ENCODE results near the gene UBQLN4.
A peak's percentile ranks its signal among the peaks of the same experiment; 100 is the strongest.

UBQLN4 gene

GRCh38 chr1:156004843-156005584 is 48.6 kb downstream of the UBQLN4 start:
- TF ChIP-seq EP300 (IDR thresholded peaks at IDR 0.05; ENCODE audit: borderline replicate concordance) (no peak), EGR1 (IDR thresholded peaks at IDR 0.05) (no peak), YY1 (IDR thresholded peaks at IDR 0.05; ENCODE audit: low read depth) (no peak), REST (IDR thresholded peaks at IDR 0.05; ENCODE audit: low read depth) (no peak), ZBTB7A (IDR thresholded peaks at IDR 0.05; ENCODE audit: low read depth) (no peak), CEBPB (IDR thresholded peaks at IDR 0.05) (no peak), FOXM1 (IDR thresholded peaks at IDR 0.05; ENCODE audit: borderline replicate concordance, low read depth) (no peak), MAX (IDR thresholded peaks at IDR 0.05) (no peak), TEAD4 (IDR thresholded peaks at IDR 0.05) (no peak)

GRCh38 chr1:156003923-156004188 is 49.7 kb downstream of the UBQLN4 start:
- TF ChIP-seq CREB1 (IDR thresholded peaks at IDR 0.05; ENCODE audit: low read depth) (no peak), TCF12 (IDR thresholded peaks at IDR 0.05; ENCODE audit: low read depth) (no peak), USF1 (IDR thresholded peaks at IDR 0.05) (no peak), TAF1 (IDR thresholded peaks at IDR 0.05; ENCODE audit: low read depth) (no peak), NFIC (IDR thresholded peaks at IDR 0.05) (no peak), FOXM1 (IDR thresholded peaks at IDR 0.05; ENCODE audit: borderline replicate concordance, low read depth) (no peak), TEAD4 (IDR thresholded peaks at IDR 0.05) (no peak), REST (IDR thresholded peaks at IDR 0.05; ENCODE audit: low read depth) (no peak), EGR1 (IDR thresholded peaks at IDR 0.05) (no peak)

GRCh38 chr1:156002188-156002911 is 51.2 kb downstream of the UBQLN4 start:
- TF ChIP-seq RAD21 (IDR thresholded peaks at IDR 0.05; ENCODE audit: low read depth): no peak

GRCh38 chr1:156001662-156002171 is 51.9 kb downstream of the UBQLN4 start:
- no peak for TF ChIP-seq TCF12 (IDR thresholded peaks at IDR 0.05; ENCODE audit: low read depth)
- peak; percentile 24; the same call in 1 of the 2 replicates for TF ChIP-seq RAD21 (IDR thresholded peaks at IDR 0.05; ENCODE audit: low read depth)
- TF ChIP-seq YY1 (IDR thresholded peaks at IDR 0.05; ENCODE audit: low read depth): no peak

- TF ChIP-seq REST (IDR thresholded peaks at IDR 0.05; ENCODE audit: low read depth) (no peak), CEBPB (IDR thresholded peaks at IDR 0.05) (no peak), TCF12 (IDR thresholded peaks at IDR 0.05; ENCODE audit: low read depth) (no peak), TEAD4 (IDR thresholded peaks at IDR 0.05) (no peak), CREB1 (IDR thresholded peaks at IDR 0.05; ENCODE audit: low read depth) (no peak), ZBTB7A (IDR thresholded peaks at IDR 0.05; ENCODE audit: low read depth) (no peak), TAF1 (IDR thresholded peaks at IDR 0.05; ENCODE audit: low read depth) (no peak), RAD21 (IDR thresholded peaks at IDR 0.05; ENCODE audit: low read depth) (no peak), MAX (IDR thresholded peaks at IDR 0.05) (no peak), EGR1 (IDR thresholded peaks at IDR 0.05) (no peak), FOXM1 (IDR thresholded peaks at IDR 0.05; ENCODE audit: borderline replicate concordance, low read depth) (no peak)
These were observed 52.5 kb downstream of the UBQLN4 start for GRCh38 chr1:156001021-156001661.

Data from Ishikawa (cell line).